Gastrocnemius medialis (tissue), 4 donors: ENCODE data around the gene TXNDC8. TPM values are rescaled to one million over a fixed set of nuclear protein-coding genes. Genes with fewer than 3 reads are reported as not detected.

Experiments used
- ATAC-seq, 2 donors: fragments of 150-250 bp; one replicate each; pipeline ENCODE4 v1.9.1; 2016
- DNase-seq, 2 donors: peaks; one replicate each; pipeline ENCODE4 v3.0.0-alpha.2; 2019
- H3K27ac ChIP-seq, 4 donors: fragments of 200-600 bp; sonication (generic); 1 replicate in 1 of 4; 2 replicates in 3 of 4; pipeline ENCODE4 v1.5.1; 2016 to 2018; ENCODE audit warnings: mild to moderate bottlenecking in 2 of 4, moderate library complexity in 1 of 4
- H3K27me3 ChIP-seq, 3 donors: fragments of 200-600 bp; sonication (generic) in 2 of 3; 1 replicate in 1 of 3; 2 replicates in 2 of 3; pipeline versions ENCODE4 v1.5.1 to v1.6.0; 2016 to 2019; ENCODE audit warnings: mild to moderate bottlenecking in 1 of 3, moderate library complexity in 1 of 3
- H3K36me3 ChIP-seq, 2 donors: fragments of 200-600 bp; sonication (generic) in 1 of 2; one replicate each; pipeline ENCODE4 v1.5.1; 2017 to 2018
- H3K4me1 ChIP-seq, 2 donors: fragments of 200-600 bp; sonication (generic) in 1 of 2; one replicate each; pipeline ENCODE4 v1.5.1; 2016 to 2017; ENCODE audit warnings: mild to moderate bottlenecking in 2 of 2
- H3K4me3 ChIP-seq, 4 donors: fragments of 200-600 bp; sonication (generic) in 3 of 4; 1 replicate in 1 of 4; 2 replicates in 3 of 4; pipeline ENCODE4 v1.5.1; 2016 to 2019; ENCODE audit warnings: mild to moderate bottlenecking in 2 of 4
- H3K9me3 ChIP-seq, 3 donors: fragments of 200-600 bp; sonication (generic) in 2 of 3; 1 replicate in 1 of 3; 2 replicates in 2 of 3; pipeline ENCODE4 v1.5.1; 2016 to 2019
- POLR2A ChIP-seq, 2 donors: fragments of 450-650 bp; IDR thresholded peaks; one replicate each; pipeline ENCODE4 v1.6.1; 2017; ENCODE audit warnings: antibody characterized with exemption in 2 of 2, mild to moderate bottlenecking in 2 of 2, moderate library complexity in 2 of 2
- in situ Hi-C, 4 donors: fragments of 200-750 bp; cut with MboI; loops; one replicate each; pipeline versions ENCODE4 v1.15.0 to v1.8.0; 2017; ENCODE audit warnings: low sequenced_read_pairs in 4 of 4
- intact Hi-C: fragments of 100-400 bp; cut with DNase I; formaldehyde crosslinking; loops from one replicate; pipeline ENCODE4 v1.15.1; 2023; ENCODE audit warnings: low total_unique reads
- total RNA-seq, 4 donors: library from RNA; depleted of rRNA; stranded (reverse); fragments of >200 nt; gene quantifications; one replicate each; pipeline versions ENCODE4 v1.1.0 to v1.2.3, GENCODE V29; 2016
- TF ChIP-seq, protein P1 (sequence below), 5 experiments: fragments of 450-650 bp in 3 of 5; fragments of 200-600 bp in 2 of 5; sonication (generic) in 2 of 5; IDR thresholded peaks in 4 of 5; conservative IDR thresholded peaks in 1 of 5; 1 replicate in 4 of 5; 2 replicates in 1 of 5; pipeline ENCODE4 v1.5.1; 2016 to 2019; ENCODE audit warnings: antibody characterized with exemption in 5 of 5, mild to moderate bottlenecking in 3 of 5, moderate library complexity in 3 of 5

TXNDC8 gene
- total RNA-seq, 4 donors from 2014 or later = not detected

DNA sequence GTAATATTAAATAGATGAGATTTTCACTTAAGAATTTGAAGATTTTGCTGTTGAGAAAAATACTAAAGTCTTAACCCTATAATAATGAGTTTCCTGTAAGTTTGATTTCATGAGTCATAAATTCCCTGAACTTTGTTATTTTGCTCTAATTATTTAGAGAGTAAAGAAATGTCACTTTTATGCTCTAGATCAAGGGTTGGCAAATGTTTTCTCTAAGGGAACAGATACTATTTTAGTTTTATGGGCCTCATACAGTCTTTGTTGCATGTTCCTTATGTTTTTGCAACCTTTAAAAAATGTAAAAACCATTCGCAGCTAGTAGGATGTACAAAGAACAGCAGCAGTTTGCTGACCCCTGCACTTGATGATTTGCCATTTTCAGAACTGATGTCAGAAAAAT lies 480 bp upstream of the TXNDC8 start:
- Histone ChIP-seq H3K27me3 (no peaks in the 10 kb centered on the region), H3K4me3 (no peak overlapping the region), H3K27ac (no peak overlapping the region), H3K9me3 (no peaks in the 10 kb centered on the region), H3K36me3 (no peaks in the 10 kb centered on the region), H3K4me1 (no peaks in the 10 kb centered on the region)
- in situ Hi-C loops (no loop called here), intact Hi-C loops (no loop called here)
- DNase-seq (no peak), ATAC-seq (no peak)
- no peak for TF ChIP-seq POLR2A (IDR thresholded peaks at IDR 0.05)
- TF ChIP-seq, protein P1, sequence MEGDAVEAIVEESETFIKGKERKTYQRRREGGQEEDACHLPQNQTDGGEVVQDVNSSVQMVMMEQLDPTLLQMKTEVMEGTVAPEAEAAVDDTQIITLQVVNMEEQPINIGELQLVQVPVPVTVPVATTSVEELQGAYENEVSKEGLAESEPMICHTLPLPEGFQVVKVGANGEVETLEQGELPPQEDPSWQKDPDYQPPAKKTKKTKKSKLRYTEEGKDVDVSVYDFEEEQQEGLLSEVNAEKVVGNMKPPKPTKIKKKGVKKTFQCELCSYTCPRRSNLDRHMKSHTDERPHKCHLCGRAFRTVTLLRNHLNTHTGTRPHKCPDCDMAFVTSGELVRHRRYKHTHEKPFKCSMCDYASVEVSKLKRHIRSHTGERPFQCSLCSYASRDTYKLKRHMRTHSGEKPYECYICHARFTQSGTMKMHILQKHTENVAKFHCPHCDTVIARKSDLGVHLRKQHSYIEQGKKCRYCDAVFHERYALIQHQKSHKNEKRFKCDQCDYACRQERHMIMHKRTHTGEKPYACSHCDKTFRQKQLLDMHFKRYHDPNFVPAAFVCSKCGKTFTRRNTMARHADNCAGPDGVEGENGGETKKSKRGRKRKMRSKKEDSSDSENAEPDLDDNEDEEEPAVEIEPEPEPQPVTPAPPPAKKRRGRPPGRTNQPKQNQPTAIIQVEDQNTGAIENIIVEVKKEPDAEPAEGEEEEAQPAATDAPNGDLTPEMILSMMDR (IDR thresholded peaks at IDR 0.05 in 4 of 5, conservative IDR thresholded peaks at IDR 0.05 in 1 of 5) = no peak

DNA sequence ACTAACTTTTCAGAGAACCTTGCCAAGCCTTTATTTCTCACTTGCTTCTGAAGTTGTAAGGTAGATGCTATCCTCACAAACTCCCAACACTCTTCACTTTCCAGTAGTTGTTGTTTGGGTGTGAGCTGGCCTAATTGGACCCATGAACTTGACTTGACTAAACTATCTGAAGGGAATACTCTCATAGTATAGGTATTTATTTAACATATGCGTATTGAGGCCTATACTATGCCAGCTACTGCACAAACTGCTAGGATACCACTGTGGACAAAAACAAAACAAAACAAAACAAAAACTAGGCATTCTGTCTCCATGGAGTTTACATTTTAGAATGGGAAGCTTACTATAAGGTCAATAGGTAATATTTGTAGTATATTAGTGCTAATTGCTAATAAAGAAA lies 1.3 kb downstream of the TXNDC8 start:
- Histone ChIP-seq H3K9me3 (no peaks in the 10 kb centered on the region), H3K36me3 (no peaks in the 10 kb centered on the region), H3K27me3 (no peaks in the 10 kb centered on the region), H3K27ac (no peak overlapping the region), H3K4me3 (no peak overlapping the region), H3K4me1 (no peaks in the 10 kb centered on the region)
- DNase-seq (no peak), ATAC-seq (no peak)
- in situ Hi-C loops = no loop called here
- TF ChIP-seq, protein P1 (IDR thresholded peaks at IDR 0.05 in 4 of 5, conservative IDR thresholded peaks at IDR 0.05 in 1 of 5) = no peak
- no peak for TF ChIP-seq POLR2A (IDR thresholded peaks at IDR 0.05)
- intact Hi-C loops = no loop called here

DNA sequence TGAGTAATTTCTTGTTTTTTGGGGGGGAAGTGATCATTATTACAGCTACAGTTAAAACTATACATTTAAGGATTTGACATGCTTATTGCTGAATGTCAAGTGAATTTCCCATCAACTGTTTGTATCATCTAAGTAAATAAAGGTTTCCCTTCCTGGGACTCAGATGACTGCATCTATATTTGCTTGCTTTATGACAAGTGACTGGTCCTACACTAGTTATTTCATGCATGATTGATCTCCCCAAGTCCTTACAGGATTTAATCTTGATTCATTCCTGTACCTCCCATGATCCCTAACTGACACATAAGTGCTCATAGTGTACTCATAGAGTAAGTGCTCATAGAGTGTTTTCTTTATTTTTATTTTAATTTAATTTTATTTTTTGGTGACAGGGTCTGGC lies 2.8 kb downstream of the TXNDC8 start:
- in situ Hi-C loops (no loop called here), intact Hi-C loops (no loop called here)
- no peak overlapping the region for H3K27ac ChIP-seq
- no peak for TF ChIP-seq POLR2A (IDR thresholded peaks at IDR 0.05)
- TF ChIP-seq, protein P1 (IDR thresholded peaks at IDR 0.05 in 4 of 5, conservative IDR thresholded peaks at IDR 0.05 in 1 of 5) = no peak
- no peak for DNase-seq
- H3K36me3 ChIP-seq = no peaks in the 10 kb centered on the region
- H3K9me3 ChIP-seq = no peaks in the 10 kb centered on the region
- ATAC-seq = no peak
- no peaks in the 10 kb centered on the region for H3K27me3 ChIP-seq
- no peaks in the 10 kb centered on the region for H3K4me1 ChIP-seq
- H3K4me3 ChIP-seq = no peak overlapping the region

DNA sequence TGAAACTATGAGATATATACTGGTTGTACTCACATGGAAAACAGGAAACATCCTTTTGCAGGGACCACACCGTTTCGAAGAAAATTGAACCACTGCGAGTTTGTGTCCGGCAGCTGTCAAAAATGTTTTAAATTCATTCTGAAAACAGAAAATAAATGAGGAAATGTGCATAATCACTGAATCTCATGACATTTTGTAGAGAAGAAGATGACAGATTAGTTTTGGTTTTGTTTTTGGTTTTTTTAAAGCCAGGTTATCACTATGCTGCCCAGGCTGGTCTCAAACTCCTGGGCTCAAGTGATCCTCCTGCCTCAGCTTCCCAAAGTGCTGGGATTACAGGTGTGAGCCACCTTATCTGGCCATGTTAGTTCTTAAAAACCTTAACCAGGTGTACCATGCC lies 3.5 kb downstream of the TXNDC8 start:
- in situ Hi-C loops (no loop called here), intact Hi-C loops (no loop called here)
- no peaks in the 10 kb centered on the region for H3K9me3 ChIP-seq
- ATAC-seq (no peak), DNase-seq (no peak)
- H3K4me1 ChIP-seq = no peaks in the 10 kb centered on the region
- TF ChIP-seq, protein P1 (IDR thresholded peaks at IDR 0.05 in 4 of 5, conservative IDR thresholded peaks at IDR 0.05 in 1 of 5) = no peak
- no peak for TF ChIP-seq POLR2A (IDR thresholded peaks at IDR 0.05)
- no peaks in the 10 kb centered on the region for H3K36me3 ChIP-seq
- no peaks in the 10 kb centered on the region for H3K27me3 ChIP-seq
- H3K4me3 ChIP-seq = no peak overlapping the region
- no peak overlapping the region for H3K27ac ChIP-seq

DNA sequence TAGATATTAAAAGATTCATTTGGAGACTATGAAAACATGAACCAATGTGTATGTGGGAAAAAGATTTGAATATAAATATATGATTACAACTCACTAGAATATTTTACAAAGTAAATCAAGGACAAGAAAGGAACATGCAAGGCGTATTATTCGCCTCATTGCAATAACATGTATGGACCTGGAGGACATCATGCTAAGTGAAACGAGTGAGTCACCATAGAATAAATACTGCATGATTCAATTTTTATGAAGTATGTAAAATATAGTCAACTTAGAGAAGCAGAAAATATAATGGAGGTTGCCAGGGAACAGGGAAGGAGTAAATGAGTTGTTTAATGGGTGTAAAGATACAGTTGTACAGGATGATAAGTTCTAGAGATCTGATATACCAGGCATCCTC lies 4.9 kb downstream of the TXNDC8 start:
- Histone ChIP-seq H3K36me3 (no peaks in the 10 kb centered on the region), H3K4me1 (no peaks in the 10 kb centered on the region), H3K27ac (no peak overlapping the region), H3K27me3 (no peaks in the 10 kb centered on the region), H3K4me3 (no peak overlapping the region), H3K9me3 (no peaks in the 10 kb centered on the region)
- intact Hi-C loops = no loop called here
- in situ Hi-C loops = no loop called here
- ATAC-seq (no peak), DNase-seq (no peak)
- no peak for TF ChIP-seq POLR2A (IDR thresholded peaks at IDR 0.05)
- TF ChIP-seq, protein P1 (IDR thresholded peaks at IDR 0.05 in 4 of 5, conservative IDR thresholded peaks at IDR 0.05 in 1 of 5) = no peak
